ENCODE results near the gene LILRA2.
"Not testable (repeated sequence)": the region's sequence is repeated elsewhere in the genome, so short reads cannot be mapped to it uniquely, and the experiment has no call there.

LILRA2 gene

DNA sequence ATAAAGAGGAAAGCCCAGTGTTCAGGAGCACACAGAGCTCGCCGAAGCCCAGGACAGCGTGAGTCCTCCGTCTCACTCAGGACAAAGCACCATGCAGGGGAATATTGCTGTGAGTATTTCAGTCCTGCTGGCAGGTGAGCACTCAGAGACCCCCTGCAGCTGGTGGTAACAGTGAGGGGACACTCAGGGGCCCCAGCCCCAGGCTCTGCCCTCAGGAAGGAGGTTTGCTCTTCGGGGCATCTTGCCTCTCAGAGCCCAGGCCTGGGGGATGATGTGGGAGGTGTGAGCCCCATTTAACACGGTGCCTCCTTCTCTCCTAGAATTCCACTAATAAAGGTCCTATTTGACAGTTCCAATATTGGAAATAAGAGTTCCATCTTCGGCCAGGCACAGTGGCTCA is 34.6 kb downstream of the LILRA2 start:
- in situ Hi-C loops (cut with MboI; ENCODE audit: low sequenced_read_pairs): no loop called here

DNA sequence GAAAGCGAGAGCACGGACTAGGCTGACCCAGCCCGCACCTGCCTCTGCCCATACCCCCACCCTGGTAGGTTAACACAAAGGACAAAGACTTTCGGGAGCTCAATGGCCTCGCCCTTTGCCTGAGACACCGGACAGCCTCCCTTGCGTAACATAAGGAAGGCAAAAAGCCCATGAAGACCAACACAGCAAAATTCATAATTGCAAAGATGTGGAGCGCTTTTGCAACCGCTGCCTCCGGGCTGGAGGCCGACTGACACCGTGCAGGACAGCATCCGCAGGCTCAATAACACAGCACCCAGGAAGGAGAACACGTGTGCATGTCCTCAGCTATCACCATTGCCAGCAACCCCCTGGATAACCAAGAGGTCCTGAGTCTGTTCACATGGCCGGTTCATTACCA is 35.2 kb downstream of the LILRA2 start:
- in situ Hi-C loops (cut with MboI; ENCODE audit: low sequenced_read_pairs): no loop called here

DNA sequence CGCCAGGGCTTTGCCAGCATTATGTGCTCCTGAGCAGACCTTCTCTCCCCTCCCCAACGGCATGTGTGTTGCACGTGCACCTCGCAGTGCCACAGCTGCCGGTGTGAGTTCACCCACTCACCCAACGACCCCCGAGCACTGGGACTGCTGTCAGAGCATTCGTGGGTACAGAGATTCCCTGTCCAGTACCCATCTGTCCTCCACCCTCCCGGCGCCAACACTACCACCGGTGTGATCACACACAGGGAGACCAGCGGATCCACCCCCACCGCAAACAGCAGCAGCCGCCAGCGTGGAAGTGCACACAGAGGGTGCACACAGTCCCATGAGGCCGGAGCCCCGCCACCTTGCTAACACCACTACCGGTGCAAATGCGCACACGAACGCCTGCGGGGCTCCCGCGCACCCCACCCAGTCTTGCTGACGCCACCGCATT is 35.8 kb downstream of the LILRA2 start:
- in situ Hi-C loops (cut with MboI; ENCODE audit: low sequenced_read_pairs): no loop called here

DNA sequence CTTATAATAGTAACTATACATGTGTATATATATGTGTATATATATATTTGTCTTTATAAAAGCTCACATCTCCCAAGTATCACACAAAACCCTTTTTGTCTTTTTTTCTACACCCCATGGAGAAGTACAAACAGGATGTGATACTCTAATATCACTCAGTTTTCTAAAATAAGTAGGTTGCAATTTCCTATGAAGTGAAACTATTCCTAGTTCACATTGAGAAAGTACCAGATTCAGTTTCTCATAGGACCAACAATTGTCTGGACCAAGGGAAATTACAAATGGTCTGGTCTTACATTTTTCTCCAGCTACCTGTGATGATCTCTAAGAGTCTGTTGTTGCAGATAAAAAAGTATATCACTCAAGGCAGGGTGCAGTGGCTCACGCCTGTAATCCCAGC is 38.8 kb downstream of the LILRA2 start:
- in situ Hi-C loops (cut with MboI; ENCODE audit: low sequenced_read_pairs): no loop called here

DNA sequence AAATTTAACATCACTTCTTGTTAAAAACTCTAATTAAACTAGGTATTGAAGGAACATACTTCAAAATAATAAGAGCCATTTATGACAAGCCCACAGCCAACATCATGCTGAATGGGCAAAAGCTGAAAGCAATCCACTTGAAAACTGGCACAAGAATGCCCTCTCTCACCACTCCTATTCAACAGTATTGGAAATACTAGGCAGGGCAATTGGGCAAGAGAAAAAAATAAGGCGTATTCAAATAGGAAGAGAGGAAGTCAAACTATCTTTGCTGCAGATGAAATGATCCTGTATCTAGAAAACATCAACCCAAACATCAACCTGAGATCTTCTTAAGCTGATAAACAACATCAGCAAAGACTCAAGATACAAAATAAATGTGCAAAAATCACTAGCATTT is 41.1 kb downstream of the LILRA2 start:
- in situ Hi-C loops (cut with MboI; ENCODE audit: low sequenced_read_pairs): no loop called here

DNA sequence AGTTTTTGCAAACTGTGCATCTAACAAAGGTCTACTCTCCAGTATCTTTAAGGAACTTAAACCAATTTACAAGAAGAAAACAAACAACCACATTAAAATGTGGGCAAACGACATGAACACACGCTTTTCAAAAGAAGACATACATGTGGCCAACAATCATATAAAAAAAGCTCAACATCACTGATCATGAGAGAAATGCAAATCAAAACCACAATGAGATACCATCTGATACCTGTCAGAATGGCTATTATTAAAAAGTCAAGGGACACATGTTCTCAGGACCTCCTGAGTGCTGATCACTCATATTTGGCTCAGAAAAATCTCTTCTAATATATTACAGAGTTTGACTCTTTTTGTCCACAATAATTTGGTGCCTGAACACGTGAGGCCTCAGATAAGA is 42.5 kb downstream of the LILRA2 start:
- in situ Hi-C loops (cut with MboI; ENCODE audit: low sequenced_read_pairs): no loop called here

DNA sequence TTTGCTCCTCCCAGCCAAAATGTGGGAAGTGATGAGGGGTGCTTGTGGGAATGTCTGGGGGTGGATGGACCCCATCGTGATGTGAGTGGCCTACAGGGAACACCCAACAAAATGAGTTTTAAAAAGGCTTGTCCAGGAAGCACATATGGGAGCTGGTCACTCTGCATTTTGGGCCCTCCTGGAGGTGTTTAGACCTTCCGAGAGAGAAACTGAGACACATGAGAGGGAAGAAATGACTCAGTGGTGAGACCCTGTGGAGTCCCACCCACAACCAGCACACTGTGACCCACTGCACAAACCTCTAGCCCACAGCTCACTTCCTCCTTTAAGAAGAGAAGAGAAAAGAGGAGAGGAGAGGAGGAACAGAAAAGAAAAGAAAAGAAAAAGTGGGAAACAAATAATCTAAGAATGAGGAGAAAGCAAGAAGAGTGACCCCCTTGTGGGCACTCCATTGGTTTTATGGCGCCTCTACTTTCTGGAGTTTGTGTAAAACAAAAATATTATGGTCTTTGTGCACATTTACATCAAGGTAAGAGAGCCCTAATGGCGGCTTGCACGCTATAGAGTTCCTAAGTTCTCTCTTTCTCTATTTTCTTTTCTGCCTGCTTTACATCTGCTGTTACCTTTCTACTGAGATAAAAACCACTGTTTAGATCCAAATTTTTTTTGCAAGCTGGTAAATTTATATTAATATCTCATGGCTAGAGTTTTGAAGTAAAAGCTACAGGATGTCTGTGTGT is 43.4 kb downstream of the LILRA2 start:
- in situ Hi-C loops (cut with MboI; ENCODE audit: low sequenced_read_pairs): no loop called here

DNA sequence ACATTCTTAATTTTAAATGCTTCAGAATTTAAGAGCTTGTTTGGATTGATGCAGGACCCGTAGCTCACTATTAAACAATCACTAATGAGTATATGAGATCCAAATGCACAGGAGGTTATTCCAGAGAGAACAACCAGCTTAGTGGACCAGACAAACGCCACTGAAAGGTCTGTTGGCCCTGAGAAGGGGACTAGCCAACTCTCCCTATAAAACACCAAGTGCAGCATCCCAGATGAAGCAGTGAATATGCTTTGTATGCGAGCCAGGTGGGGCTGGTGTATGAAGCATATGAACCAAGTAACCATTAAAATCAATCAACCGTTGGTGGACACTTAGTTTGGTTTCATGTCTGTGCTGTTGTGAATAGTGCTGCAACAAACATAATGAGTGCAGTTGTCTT is 46.9 kb downstream of the LILRA2 start:
- in situ Hi-C loops (cut with MboI; ENCODE audit: low sequenced_read_pairs): no loop called here

DNA sequence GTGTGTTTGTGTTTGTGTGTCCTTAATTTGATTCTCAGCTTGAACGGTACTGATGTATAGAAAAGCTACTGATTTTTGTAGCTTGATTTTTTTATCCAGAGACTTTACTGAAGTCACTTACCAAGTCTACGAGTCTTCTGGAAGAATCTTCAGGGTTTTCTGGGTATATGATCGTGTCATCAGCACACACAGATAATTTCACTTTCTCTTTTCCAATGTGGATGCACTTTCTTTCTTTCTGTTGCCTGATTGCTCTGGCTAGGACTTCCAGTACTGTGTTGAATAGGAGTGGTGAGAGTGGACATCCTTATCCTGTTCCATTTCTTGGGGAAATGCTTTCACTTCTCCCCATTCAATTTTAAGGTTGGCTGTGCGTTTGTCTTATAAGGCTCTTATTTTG is 48.8 kb downstream of the LILRA2 start:
- in situ Hi-C loops (cut with MboI; ENCODE audit: low sequenced_read_pairs): no loop called here

DNA sequence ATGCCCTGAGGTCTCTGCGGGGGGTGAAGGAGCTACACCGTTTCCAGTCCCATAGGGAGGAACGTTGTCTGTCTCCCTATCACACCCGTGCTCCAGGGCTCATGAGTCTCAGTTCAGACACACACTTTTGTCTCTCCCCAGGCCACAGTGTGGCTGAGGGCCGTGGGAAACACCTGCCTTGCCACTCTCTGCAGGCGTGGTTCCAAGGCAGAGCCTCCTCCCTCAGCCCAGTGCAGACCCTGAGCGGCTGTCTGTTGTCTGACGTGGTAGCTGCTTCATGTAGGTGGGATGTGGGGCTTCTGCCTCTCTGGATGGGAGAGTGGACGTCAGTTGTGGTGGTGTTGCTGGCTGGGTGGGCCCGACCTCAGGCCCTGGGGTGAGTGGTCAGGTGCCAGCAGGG is 50.6 kb downstream of the LILRA2 start:
- in situ Hi-C loops (cut with MboI; ENCODE audit: low sequenced_read_pairs): not testable (repeated sequence)

DNA sequence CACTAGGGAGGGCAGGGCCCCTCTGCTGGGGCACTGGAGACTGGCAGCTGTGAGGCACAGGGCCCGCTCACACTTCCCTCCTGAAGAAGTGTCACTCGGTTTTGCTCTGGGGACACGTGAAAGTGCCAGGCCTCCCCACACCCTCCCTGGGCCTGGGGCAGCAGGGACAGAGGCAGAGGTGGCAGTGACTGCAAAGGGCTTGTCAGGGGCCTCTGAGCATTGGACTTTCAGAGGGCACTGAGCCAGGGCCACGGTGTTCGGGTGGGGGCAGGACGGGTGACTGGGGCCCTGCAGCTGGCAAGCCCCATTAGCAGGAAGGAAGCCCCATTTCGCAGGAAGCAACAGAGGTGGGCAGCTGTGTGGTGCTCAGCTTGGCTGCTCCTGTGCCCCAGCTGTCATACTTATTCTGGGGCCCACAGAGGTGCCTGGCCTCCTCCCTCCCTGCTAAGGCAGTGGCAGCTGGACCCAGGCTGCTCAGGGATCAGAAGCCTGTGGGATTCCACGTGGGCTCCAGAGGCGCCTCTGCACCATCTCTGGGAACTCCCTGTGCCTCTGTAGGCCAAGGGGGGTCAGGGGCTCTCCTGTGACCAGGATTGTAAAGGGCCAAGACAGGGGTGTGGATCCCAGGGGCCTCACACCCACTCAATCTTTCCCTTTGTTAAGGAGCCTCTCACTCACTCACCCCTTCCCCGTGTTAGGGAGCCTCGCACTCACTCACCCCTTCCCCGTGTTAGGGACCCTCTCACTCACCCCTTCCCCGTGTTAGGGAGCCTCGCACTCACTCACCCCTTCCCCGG is 51.5 kb downstream of the LILRA2 start:
- in situ Hi-C loops (cut with MboI; ENCODE audit: low sequenced_read_pairs): not testable (repeated sequence)

DNA sequence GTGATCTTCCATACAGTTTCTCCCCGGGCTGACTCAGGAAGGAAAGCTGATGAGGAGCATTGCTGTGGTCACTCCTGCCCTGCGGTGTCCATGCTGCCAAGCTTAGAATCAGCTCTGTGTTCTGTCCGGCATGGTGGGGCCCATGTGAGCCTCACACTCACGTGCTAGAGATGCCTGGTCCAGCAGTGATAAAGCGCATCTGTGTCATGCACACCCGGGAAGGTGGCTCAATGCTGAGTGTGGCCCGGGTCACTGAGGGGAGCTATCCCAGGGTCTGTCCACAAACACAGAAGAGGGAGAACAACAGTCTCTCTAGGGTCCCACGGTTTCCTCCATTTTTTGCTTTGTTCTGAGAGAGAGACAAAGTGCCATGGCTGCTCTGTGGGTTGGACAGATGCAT is 53.2 kb downstream of the LILRA2 start:
- in situ Hi-C loops (cut with MboI; ENCODE audit: low sequenced_read_pairs): no loop called here

DNA sequence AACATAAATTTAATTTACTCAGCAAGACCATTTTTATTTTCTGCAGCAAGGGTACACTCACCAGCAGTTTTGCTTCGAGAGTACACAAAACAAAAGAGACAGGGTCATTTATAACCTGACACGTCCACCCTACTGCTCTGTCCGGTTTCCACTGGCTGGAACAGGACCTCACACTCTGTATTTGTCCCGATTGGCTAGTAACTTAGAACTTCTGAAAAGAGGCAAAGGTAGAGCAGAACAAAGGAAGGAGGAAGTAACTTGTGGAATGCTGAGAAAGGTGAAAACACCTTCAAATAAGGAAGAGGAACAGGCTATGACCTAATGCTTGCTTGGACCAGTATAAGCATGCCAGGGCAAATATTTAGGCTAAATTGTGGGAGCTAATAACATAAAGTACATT is 54.3 kb downstream of the LILRA2 start:
- in situ Hi-C loops (cut with MboI; ENCODE audit: low sequenced_read_pairs): not testable (repeated sequence)

DNA sequence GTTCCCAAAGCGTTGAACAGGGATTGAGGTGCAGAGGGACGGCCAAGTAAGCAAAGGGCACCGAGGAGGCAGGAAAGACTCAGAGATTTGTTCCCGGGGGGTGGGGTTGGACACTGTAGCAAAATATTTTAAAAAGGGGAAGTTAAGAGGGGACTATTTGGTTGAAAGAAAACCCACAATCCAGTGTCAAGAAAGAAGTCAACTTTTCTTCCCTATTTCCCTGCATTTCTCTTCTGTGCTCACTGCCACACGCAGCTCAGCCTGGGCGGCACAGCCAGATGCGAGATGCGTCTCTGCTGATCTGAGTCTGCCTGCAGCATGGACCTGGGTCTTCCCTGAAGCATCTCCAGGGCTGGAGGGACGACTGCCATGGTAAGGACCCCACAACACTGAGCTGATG is 56.7 kb downstream of the LILRA2 start, which contains the start of gene LILRB1:
LILRB1 (plus strand) TSS at position 223 of the 400 bp plus-strand sequence. CDS start 590 bp downstream, outside the sequence.
- in situ Hi-C loops (cut with MboI; ENCODE audit: low sequenced_read_pairs): loop anchor here (10.0 kb wide), 1 partner anchor 345 kb away; the partner anchor contains the start of gene LILRB2

DNA sequence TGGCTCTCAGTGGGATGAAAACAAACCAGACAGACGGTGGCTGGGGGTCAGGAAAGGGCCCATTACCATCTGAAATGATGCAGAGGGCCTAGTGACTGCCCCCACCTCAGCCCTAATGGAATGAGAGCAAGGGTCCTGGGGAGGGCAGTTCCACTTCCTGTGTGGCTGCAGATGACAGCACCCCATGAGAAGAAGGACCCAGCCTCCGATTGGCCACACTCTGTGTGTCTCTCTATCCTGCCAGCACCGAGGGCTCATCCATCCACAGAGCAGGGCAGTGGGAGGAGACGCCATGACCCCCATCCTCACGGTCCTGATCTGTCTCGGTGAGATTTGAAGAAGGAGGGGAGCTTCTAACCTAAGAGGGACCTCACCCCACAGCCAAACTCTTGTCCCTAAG is 57.2 kb downstream of the LILRA2 start:
- in situ Hi-C loops (cut with MboI; ENCODE audit: low sequenced_read_pairs): loop anchor here (10.0 kb wide), 1 partner anchor 346 kb away; the partner anchor contains the start of gene LILRB2

DNA sequence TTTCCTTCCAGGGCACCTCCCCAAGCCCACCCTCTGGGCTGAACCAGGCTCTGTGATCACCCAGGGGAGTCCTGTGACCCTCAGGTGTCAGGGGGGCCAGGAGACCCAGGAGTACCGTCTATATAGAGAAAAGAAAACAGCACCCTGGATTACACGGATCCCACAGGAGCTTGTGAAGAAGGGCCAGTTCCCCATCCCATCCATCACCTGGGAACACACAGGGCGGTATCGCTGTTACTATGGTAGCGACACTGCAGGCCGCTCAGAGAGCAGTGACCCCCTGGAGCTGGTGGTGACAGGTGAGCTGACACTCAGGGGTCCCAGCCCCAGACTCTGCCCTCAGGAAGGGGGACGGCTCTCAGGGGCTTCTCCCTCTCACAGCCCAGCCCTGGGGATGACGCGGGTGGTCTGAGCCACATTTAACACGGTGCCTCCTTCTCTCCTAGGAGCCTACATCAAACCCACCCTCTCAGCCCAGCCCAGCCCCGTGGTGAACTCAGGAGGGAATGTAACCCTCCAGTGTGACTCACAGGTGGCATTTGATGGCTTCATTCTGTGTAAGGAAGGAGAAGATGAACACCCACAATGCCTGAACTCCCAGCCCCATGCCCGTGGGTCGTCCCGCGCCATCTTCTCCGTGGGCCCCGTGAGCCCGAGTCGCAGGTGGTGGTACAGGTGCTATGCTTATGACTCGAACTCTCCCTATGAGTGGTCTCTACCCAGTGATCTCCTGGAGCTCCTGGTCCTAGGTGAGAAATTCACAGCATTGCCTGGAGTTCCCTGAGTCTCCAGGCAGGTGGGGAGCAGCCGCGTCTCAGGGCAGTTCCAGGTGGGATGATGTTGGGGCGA is 58.1 kb downstream of the LILRA2 start:
- in situ Hi-C loops (cut with MboI; ENCODE audit: low sequenced_read_pairs): loop anchor here (10.0 kb wide), 1 partner anchor 347 kb away; the partner anchor contains the start of gene LILRB2

DNA sequence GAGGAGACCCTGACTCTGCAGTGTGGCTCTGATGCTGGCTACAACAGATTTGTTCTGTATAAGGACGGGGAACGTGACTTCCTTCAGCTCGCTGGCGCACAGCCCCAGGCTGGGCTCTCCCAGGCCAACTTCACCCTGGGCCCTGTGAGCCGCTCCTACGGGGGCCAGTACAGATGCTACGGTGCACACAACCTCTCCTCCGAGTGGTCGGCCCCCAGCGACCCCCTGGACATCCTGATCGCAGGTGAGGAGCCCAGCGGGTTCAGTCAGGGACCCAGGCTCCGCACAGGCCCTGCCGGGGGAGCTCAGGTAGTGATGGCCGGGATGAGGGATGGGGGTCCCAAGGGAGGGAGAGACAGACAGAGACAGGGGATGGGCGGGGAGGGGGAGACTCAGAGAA is 58.9 kb downstream of the LILRA2 start:
- in situ Hi-C loops (cut with MboI; ENCODE audit: low sequenced_read_pairs): loop anchor here (10.0 kb wide), 1 partner anchor 348 kb away; the partner anchor contains the start of gene LILRB2

DNA sequence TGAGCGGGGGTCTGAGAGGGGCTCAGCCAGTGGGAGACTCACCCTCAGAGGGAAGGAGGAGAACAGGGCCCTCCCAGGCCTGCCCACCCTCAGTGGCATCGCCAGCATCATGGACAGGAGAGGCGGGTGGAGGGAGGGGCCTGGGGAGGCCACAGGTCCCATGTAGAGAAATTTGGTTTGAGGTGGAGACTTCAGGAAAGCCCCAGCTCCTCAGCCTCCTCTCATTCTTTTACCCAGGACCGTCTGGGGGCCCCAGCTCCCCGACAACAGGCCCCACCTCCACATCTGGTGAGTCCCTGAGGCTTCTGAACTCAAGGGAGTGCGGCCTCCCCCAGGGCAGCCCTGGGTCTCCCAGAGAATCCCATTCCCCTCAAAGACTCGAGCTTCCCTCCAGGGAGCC is 59.8 kb downstream of the LILRA2 start:
- in situ Hi-C loops (cut with MboI; ENCODE audit: low sequenced_read_pairs): loop anchor here (10.0 kb wide), 1 partner anchor 349 kb away; the partner anchor contains the start of gene LILRB2

DNA sequence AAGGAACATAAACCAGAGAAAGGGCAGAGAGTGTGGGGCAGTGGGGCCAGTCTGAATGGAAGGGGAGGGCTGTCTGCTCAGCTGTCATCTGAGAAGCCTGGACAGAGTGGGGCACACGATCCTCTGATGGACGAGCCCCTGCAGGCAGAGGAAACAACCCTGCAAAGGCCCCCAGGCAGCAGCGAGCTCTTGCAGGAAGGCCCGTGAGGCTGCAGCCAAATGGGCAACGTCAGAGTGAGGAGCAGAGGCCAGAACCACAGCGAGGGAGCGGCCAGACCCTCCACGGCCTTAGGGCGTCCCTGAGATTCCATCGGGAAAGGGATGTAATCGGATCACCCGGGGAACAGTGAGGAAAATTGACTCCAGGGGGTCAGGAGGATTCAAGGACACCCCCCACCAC is 62.5 kb downstream of the LILRA2 start:
- in situ Hi-C loops (cut with MboI; ENCODE audit: low sequenced_read_pairs): loop anchor here (10.0 kb wide), 1 partner anchor 351 kb away; the partner anchor contains the start of gene LILRB2

DNA sequence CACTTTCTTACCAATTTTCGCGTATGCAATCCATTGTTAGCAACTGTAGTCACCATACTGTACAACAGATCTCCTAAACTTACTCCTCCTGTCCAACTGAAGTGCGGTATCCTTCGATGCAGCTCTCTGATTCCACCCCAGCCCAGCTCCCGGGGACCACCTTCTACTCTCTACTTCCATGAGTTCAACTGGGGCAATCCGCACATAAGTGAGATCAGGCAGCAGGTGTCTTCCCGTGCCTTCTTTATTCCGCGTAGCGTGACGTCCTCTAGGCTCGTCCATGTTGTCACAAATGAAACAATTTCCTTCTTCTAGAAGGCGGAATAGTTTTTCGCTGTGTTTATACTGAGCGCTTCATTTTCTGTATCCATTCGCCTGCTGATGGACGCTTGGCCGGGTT is 65.1 kb downstream of the LILRA2 start:
- in situ Hi-C loops (cut with MboI; ENCODE audit: low sequenced_read_pairs): loop anchor here (10.0 kb wide), 1 partner anchor 354 kb away; the partner anchor contains the start of gene LILRB2

Data from HL-60/S4 treated with retinoic acid at 250 ng/mL for 4 days and 3 days (cell line).